Calu3 (cell line): Measurements from ENCODE around the gene ARMH3. TPM values are rescaled to one million over a fixed set of nuclear protein-coding genes. Genes with fewer than 3 reads are reported as not detected.

ENCODE experiments used
- BruUV-seq: library from RNA; stranded (reverse); fragments of 400-500 nt; replicated peaks from 2 replicates; lab custom pipeline; 2021; lab: Mats Ljungman, UMichigan
- CTCF ChIA-PET: fragments of 300-600 bp; sonication (Branson Sonifier 250); formaldehyde crosslinking; loops from one replicate; lab custom pipeline; 2022; ENCODE audit warnings: antibody characterized with exemption; lab: Charles Lee
- DNase-seq: peaks from one replicate; pipeline ENCODE4 v3.0.0; 2022
- H3K27ac Mint-ChIP-seq: one replicate; pipeline ENCODE4 v1.8.0; 2022; ENCODE audit warnings: mixed read lengths; ENCODE audit not compliant: unreplicated experiment
- H3K27me3 Mint-ChIP-seq: one replicate; pipeline ENCODE4 v1.8.0; 2022; ENCODE audit warnings: mixed read lengths; ENCODE audit not compliant: unreplicated experiment
- H3K36me3 Mint-ChIP-seq: one replicate; pipeline ENCODE4 v1.8.0; 2022; ENCODE audit warnings: mild to moderate bottlenecking, moderate library complexity, mixed read lengths; ENCODE audit not compliant: insufficient read depth, unreplicated experiment
- H3K4me1 Mint-ChIP-seq: one replicate; pipeline ENCODE4 v1.8.0; 2022; ENCODE audit warnings: mild to moderate bottlenecking, low read depth, mixed read lengths; ENCODE audit not compliant: unreplicated experiment
- H3K4me3 Mint-ChIP-seq: one replicate; pipeline ENCODE4 v1.8.0; 2022; ENCODE audit warnings: mild to moderate bottlenecking, low read depth, moderate library complexity, mixed read lengths; ENCODE audit not compliant: unreplicated experiment
- H3K9me3 Mint-ChIP-seq: one replicate; pipeline ENCODE4 v1.8.0; 2022; ENCODE audit warnings: low read depth, mixed read lengths; ENCODE audit not compliant: unreplicated experiment
- intact Hi-C: fragments of 100-400 bp; cut with micrococcal nuclease; formaldehyde crosslinking; loops from one replicate; pipeline ENCODE4 v1.10.0; 2022; ENCODE audit not compliant: unreplicated experiment
- total RNA-seq: library from RNA; stranded (reverse); gene quantifications from 2 replicates; pipeline ENCODE4 v1.2.3, GENCODE V29; 2022
- TF ChIP-seq, protein P1 (sequence below): fragments of 200-600 bp; IDR thresholded peaks from one replicate; pipeline ENCODE4 v1.8.0; 2022; ENCODE audit warnings: antibody characterized with exemption; ENCODE audit not compliant: unreplicated experiment

Gene ARMH3
- total RNA-seq, 1 experiment from 2014 or later, result 14.1 TPM

DNA sequence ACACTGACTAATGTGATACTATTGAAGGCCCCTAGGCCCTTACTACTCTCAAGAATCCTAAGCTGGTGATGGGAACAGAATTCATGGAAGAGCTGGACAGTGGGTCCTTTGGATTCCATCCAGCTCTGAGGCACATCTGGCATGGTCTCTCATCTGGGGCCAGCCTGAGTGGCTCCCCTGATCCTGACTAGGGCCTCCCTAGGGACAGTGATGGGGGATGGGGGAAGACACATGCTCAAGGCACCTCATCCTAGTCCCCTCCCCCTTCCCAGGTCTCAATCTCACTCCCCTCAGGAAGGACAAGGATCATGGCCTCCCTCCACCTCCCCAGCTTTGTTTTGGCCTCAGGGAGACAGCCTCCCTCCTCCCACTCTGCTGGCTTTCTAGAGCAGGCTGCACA lies 214.1 kb downstream of the ARMH3 start:
- BruUV-seq, result no TSS peak
- intact Hi-C loops, result loop anchor here (2.0 kb wide), 1 partner anchor 231 kb away; no protein-coding TSS in a partner anchor
- H3K36me3 Mint-ChIP-seq, result peaks cover 22% of the 10 kb centered on the region
- H3K27ac Mint-ChIP-seq, result peak overlapping the region; percentile 12
- DNase-seq, result no peak
- no peak overlapping the region for H3K4me3 Mint-ChIP-seq
- CTCF ChIA-PET, result interaction anchor here (0.5 to 3.2 kb wide), 5 partner anchors 23 to 415 kb away, joined by 3 to 47 read pairs (median 4); partner anchors contain the start of gene OGA
- TF ChIP-seq, protein P1, sequence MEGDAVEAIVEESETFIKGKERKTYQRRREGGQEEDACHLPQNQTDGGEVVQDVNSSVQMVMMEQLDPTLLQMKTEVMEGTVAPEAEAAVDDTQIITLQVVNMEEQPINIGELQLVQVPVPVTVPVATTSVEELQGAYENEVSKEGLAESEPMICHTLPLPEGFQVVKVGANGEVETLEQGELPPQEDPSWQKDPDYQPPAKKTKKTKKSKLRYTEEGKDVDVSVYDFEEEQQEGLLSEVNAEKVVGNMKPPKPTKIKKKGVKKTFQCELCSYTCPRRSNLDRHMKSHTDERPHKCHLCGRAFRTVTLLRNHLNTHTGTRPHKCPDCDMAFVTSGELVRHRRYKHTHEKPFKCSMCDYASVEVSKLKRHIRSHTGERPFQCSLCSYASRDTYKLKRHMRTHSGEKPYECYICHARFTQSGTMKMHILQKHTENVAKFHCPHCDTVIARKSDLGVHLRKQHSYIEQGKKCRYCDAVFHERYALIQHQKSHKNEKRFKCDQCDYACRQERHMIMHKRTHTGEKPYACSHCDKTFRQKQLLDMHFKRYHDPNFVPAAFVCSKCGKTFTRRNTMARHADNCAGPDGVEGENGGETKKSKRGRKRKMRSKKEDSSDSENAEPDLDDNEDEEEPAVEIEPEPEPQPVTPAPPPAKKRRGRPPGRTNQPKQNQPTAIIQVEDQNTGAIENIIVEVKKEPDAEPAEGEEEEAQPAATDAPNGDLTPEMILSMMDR, result no peak
- peaks cover 8% of the 10 kb centered on the region for H3K4me1 Mint-ChIP-seq
- no peaks in the 10 kb centered on the region for H3K27me3 Mint-ChIP-seq
- no peaks in the 10 kb centered on the region for H3K9me3 Mint-ChIP-seq

GRCh38 chr10:101840741-101841453 lies 215.1 kb downstream of the ARMH3 start:
- TF ChIP-seq, protein P1, result peak; percentile 71
- Mint-ChIP-seq H3K4me1 (peaks cover 8% of the 10 kb centered on the region), H3K9me3 (no peaks in the 10 kb centered on the region), H3K27me3 (no peaks in the 10 kb centered on the region), H3K27ac (peak overlapping the region; percentile 59), H3K36me3 (peaks cover 22% of the 10 kb centered on the region), H3K4me3 (peak overlapping the region; percentile 66)
- CTCF ChIA-PET, result interaction anchor here (0.6 to 3.2 kb wide), 9 partner anchors 23 to 233 kb away, joined by 3 to 47 read pairs (median 4); partner anchors contain the start of gene OGA
- no TSS peak for BruUV-seq
- intact Hi-C loops, result loop anchor here (1.0 to 2.0 kb wide), 2 partner anchors 169 to 232 kb away; no protein-coding TSS in a partner anchor
- peak; percentile 81 for DNase-seq

- no peaks in the 10 kb centered on the region for H3K27me3 Mint-ChIP-seq
- intact Hi-C loops, result loop anchor here (1.0 to 2.0 kb wide), 2 partner anchors 170 to 233 kb away; no protein-coding TSS in a partner anchor
- H3K27ac Mint-ChIP-seq, result peak overlapping the region; percentile 59
- H3K9me3 Mint-ChIP-seq, result no peaks in the 10 kb centered on the region
- peaks cover 22% of the 10 kb centered on the region for H3K36me3 Mint-ChIP-seq
- DNase-seq, result peak; percentile 48
- CTCF ChIA-PET, result interaction anchor here (0.5 to 3.2 kb wide), 15 partner anchors 18 to 825 kb away, joined by 3 to 47 read pairs (median 4); partner anchors contain the start of genes ARMH3 and OGA
- BruUV-seq, result no TSS peak
- peaks cover 9% of the 10 kb centered on the region for H3K4me1 Mint-ChIP-seq
- TF ChIP-seq, protein P1, result no peak
- peak overlapping the region; percentile 66 for H3K4me3 Mint-ChIP-seq
Measured at GRCh38 chr10:101840102-101840684, 215.8 kb downstream of the ARMH3 start.

- H3K9me3 Mint-ChIP-seq, result no peaks in the 10 kb centered on the region
- CTCF ChIA-PET, result interaction anchor here (0.5 to 3.2 kb wide), 10 partner anchors 19 to 825 kb away, joined by 3 to 47 read pairs (median 4); partner anchors contain the start of genes ARMH3 and OGA
- no peaks in the 10 kb centered on the region for H3K27me3 Mint-ChIP-seq
- DNase-seq, result peak; percentile 68
- intact Hi-C loops, result loop anchor here (1.0 to 2.0 kb wide), 2 partner anchors 171 to 233 kb away; no protein-coding TSS in a partner anchor
- TF ChIP-seq, protein P1, result no peak
- H3K4me1 Mint-ChIP-seq, result peaks cover 16% of the 10 kb centered on the region
- no peak overlapping the region for H3K27ac Mint-ChIP-seq
- peaks cover 22% of the 10 kb centered on the region for H3K36me3 Mint-ChIP-seq
- no TSS peak for BruUV-seq
- peak overlapping the region; percentile 66 for H3K4me3 Mint-ChIP-seq
Measured at GRCh38 chr10:101839416-101840063, 216.4 kb downstream of the ARMH3 start.
